HepG2 (cell line): Measurements from ENCODE around the gene ZNF554. TPM values are rescaled to one million over a fixed set of nuclear protein-coding genes. Genes with fewer than 3 reads are reported as not detected.

Experiments used
- BCL6 ChIP-seq: IDR thresholded peaks from 2 replicates; pipeline ENCODE4 v1.6.1; 2016; ENCODE audit warnings: missing genetic modification reagents, missing compliant biosample characterization
- BORCS8-MEF2B ChIP-seq: sonication (generic); formaldehyde crosslinking; IDR thresholded peaks from 2 replicates; pipeline ENCODE4 v1.8.0; 2022; ENCODE audit warnings: mild to moderate bottlenecking, missing genetic modification reagents
- CHD4 ChIP-seq: fragments of 200-600 bp; sonication (generic); IDR thresholded peaks from 2 replicates; pipeline ENCODE4 v1.7.0; 2017; ENCODE audit warnings: mild to moderate bottlenecking, low read length, borderline replicate concordance
- E2F2 ChIP-seq: sonication (generic); formaldehyde crosslinking; IDR thresholded peaks from 2 replicates; pipeline ENCODE4 v1.4.0; 2020; ENCODE audit warnings: missing genetic modification reagents, borderline replicate concordance
- HMGXB4 ChIP-seq, 2 experiments: sonication (generic) in 1 of 2; formaldehyde crosslinking in 1 of 2; IDR thresholded peaks; 2 replicates each; pipeline versions ENCODE4 v1.4.0 to v1.6.1; 2018 to 2020; ENCODE audit warnings: missing genetic modification reagents in 2 of 2, borderline replicate concordance in 1 of 2, low read depth in 1 of 2, mild to moderate bottlenecking in 1 of 2, missing biosample characterization in 1 of 2
- KDM6A ChIP-seq: IDR thresholded peaks from 2 replicates; pipeline ENCODE4 v1.6.1; 2016; ENCODE audit warnings: low read depth
- NFKB2 ChIP-seq: sonication (generic); formaldehyde crosslinking; IDR thresholded peaks from 2 replicates; pipeline ENCODE4 v1.4.0; 2020; ENCODE audit warnings: missing genetic modification reagents, borderline replicate concordance
- NRL ChIP-seq: sonication (generic); formaldehyde crosslinking; IDR thresholded peaks from 2 replicates; pipeline ENCODE4 v1.5.0; 2020; ENCODE audit warnings: missing genetic modification reagents, mild to moderate bottlenecking, moderate library complexity, borderline replicate concordance
- POLR2G ChIP-seq: fragments of 200-400 bp; formaldehyde crosslinking; IDR thresholded peaks from 2 replicates; pipeline ENCODE4 v1.6.1; 2018; ENCODE audit warnings: mild to moderate bottlenecking, low read depth, low read length, moderate library complexity
- RFXANK ChIP-seq: IDR thresholded peaks from 2 replicates; pipeline ENCODE4 v1.6.1; 2016
- SAP130 ChIP-seq: IDR thresholded peaks from 2 replicates; pipeline ENCODE4 v1.6.1; 2016; ENCODE audit warnings: low read depth
- SRF ChIP-seq: IDR thresholded peaks from 2 replicates; pipeline ENCODE4 v1.6.1; 2011; ENCODE audit warnings: mild to moderate bottlenecking, low read depth, low read length, moderate library complexity
- TCF7L2 ChIP-seq: IDR thresholded peaks from 2 replicates; pipeline ENCODE4 v1.6.1; 2011; ENCODE audit warnings: mild to moderate bottlenecking, low read depth, low read length, moderate library complexity
- TIGD3 ChIP-seq: sonication (generic); formaldehyde crosslinking; IDR thresholded peaks from 2 replicates; pipeline ENCODE4 v1.5.1; 2020; ENCODE audit warnings: mild to moderate bottlenecking, missing genetic modification reagents, borderline replicate concordance
- ZNF274 ChIP-seq: sonication (generic); formaldehyde crosslinking; IDR thresholded peaks from 2 replicates; pipeline ENCODE4 v1.5.1; 2020; ENCODE audit warnings: mild to moderate bottlenecking, missing genetic modification reagents
- ZNF280B ChIP-seq: sonication (generic); formaldehyde crosslinking; IDR thresholded peaks from 2 replicates; pipeline ENCODE4 v1.5.0; 2020; ENCODE audit warnings: missing genetic modification reagents, mild to moderate bottlenecking, borderline replicate concordance
- ZNF430 ChIP-seq: sonication (generic); formaldehyde crosslinking; IDR thresholded peaks from 2 replicates; pipeline ENCODE4 v1.9.0; 2021; ENCODE audit warnings: mild to moderate bottlenecking, missing genetic modification reagents
- ZNF563 ChIP-seq: sonication (generic); formaldehyde crosslinking; IDR thresholded peaks from 2 replicates; pipeline ENCODE4 v1.8.0; 2022; ENCODE audit warnings: mild to moderate bottlenecking, moderate library complexity, missing genetic modification reagents
- ZSCAN20 ChIP-seq: sonication (generic); formaldehyde crosslinking; IDR thresholded peaks from 2 replicates; pipeline ENCODE4 v1.4.0; 2020; ENCODE audit warnings: missing genetic modification reagents, mild to moderate bottlenecking, borderline replicate concordance
- ZSCAN31 ChIP-seq: sonication (generic); formaldehyde crosslinking; IDR thresholded peaks from 2 replicates; pipeline ENCODE4 v1.5.0; 2020; ENCODE audit warnings: low read depth, mild to moderate bottlenecking, missing genetic modification reagents
- polyA plus RNA-seq, 8 experiments: library from polyadenylated mRNA; depleted of rRNA in 3 of 8; stranded (reverse) in 7 of 8; unstranded in 1 of 8; fragments of >200 nt; fragmentation: Illumina TruSeq in 4 of 8; extraction: Trizol in 4 of 8; gene quantifications; 2 replicates each; pipeline versions ENCODE4 v1.2.1 to v1.2.3, GENCODE V29; 2011 to 2016; ENCODE audit warnings: low read depth in 4 of 8, missing spikeins in 1 of 8, mixed read lengths in 1 of 8; ENCODE audit not compliant: insufficient read depth in 1 of 8
- total RNA-seq, 5 experiments: library from RNA; depleted of rRNA; stranded (reverse); fragments of >200 nt; fragmentation: Illumina TruSeq; extraction: Trizol; gene quantifications; 2 replicates each; pipeline ENCODE4 v1.2.3, GENCODE V29; 2016; ENCODE audit warnings: low read depth in 1 of 5

ZNF554 gene
- total and polyA plus RNA-seq, 2 of the 13 experiments (the other 11 are each of a cell fraction or from before 2014, with no cell fraction given): 2.2 to 2.7 TPM

- TF ChIP-seq KDM6A (no peak), TIGD3 (CRISPR knock-in tag) (0 out of 2 replicates have a peak, but pooled peaks have one; percentile 53), TCF7L2 (no peak), ZSCAN31 (CRISPR knock-in tag) (no peak; the same call in 1 of the 2 replicates), SRF (no peak), E2F2 (CRISPR knock-in tag) (peak; percentile 52; the same call in 1 of the 2 replicates), RFXANK (CRISPR knock-in tag) (no peak), POLR2G (peak; percentile 69), SAP130 (peak; percentile 84), BCL6 (CRISPR knock-in tag) (0 out of 2 replicates have a peak, but pooled peaks have one; percentile 3), ZNF274 (CRISPR knock-in tag) (peak; percentile 88; the same call in 1 of the 2 replicates), NFKB2 (CRISPR knock-in tag) (peak; percentile 88; the same call in 1 of the 2 replicates), BORCS8-MEF2B (CRISPR knock-in tag) (no peak), NRL (CRISPR knock-in tag) (peak; percentile 49; the same call in 1 of the 2 replicates), ZNF280B (CRISPR knock-in tag) (peak; percentile 24; the same call in 1 of the 2 replicates), CHD4 (peak; percentile 95), HMGXB4 (CRISPR knock-in tag; IDR thresholded peaks at IDR 0.05; ENCODE audit: borderline replicate concordance in 1 of 2, low read depth in 1 of 2) (peak; percentile 86 to 88; a peak in 3 of 4 replicates), ZNF563 (CRISPR knock-in tag) (no peak; the same call in 1 of the 2 replicates), ZNF430 (CRISPR knock-in tag) (peak; percentile 20; the same call in 1 of the 2 replicates), ZSCAN20 (CRISPR knock-in tag) (no peak)
Measured at GRCh38 chr19:2840794-2841791, 21.4 kb downstream of the ZNF554 start, which contains the start of gene ZNF555 (continued).
